Cortex of kidney (tissue), 1 donor: ENCODE measurements around the gene SCG5.
"Not testable (repeated sequence)": the region's sequence is repeated elsewhere in the genome, so short reads cannot be mapped to it uniquely, and the experiment has no call there.

Experiments
- DNase-seq: peaks from one replicate; lab custom pipeline; 2025; lab: John Stamatoyannopoulos, UW

The SCG5 gene, protein sequence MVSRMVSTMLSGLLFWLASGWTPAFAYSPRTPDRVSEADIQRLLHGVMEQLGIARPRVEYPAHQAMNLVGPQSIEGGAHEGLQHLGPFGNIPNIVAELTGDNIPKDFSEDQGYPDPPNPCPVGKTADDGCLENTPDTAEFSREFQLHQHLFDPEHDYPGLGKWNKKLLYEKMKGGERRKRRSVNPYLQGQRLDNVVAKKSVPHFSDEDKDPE

DNA sequence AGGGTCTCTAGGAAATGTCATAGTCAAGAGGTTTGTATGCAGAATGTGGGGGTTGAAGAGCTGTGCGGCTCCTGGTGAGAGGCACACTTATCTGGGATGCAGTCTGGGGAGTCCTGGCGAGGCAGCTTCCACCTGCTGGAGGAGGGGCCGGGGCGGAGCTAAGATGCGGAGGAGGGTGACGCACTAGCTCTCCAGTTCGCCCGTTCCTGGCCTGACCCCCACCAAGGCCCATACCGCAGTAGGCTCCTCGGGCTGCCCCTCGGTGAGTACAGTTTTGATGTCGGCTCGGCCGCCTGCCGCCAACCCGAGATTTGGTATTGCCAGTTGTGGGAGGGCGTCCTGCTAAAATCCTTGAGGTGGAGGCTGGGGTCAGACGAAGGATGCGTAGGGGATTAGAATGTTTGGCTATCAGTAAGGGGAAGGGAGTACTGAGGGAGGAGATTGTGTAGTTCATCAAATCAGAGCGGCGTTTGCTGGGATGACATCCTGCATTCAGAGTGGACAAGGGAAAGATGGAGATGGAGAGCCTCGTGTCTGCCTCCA, at the start of gene SCG5:
TSS of gene SCG5 (plus strand) at position 194 of the 543 bp plus-strand sequence. CDS start 1,883 bp downstream, outside the sequence.
- DNase-seq: no peak

DNA sequence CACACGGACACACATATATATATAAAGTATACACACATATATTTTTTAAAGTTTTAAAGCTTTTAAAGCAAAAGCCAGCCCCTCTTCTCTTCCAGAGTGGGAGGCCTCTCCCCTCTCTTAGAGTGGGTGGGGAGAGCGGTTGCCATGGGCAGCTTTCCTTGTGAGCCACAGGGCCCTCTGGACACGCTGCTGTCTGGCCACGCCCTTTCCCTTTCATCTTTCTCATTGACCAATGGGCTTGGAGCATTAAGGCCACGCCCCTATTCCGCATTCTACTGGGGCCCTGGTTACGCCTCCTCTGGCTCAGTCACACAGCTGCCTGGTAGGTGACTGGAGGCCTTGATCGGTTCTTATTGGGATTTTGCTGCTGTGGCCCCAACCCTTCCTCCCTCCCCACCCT, 48.4 kb upstream of the SCG5 start, which contains the start of gene GOLGA8N:
TSS of gene GOLGA8N (plus strand) at position 306 of the 400 bp plus-strand sequence.
- not testable (repeated sequence) for DNase-seq

DNA sequence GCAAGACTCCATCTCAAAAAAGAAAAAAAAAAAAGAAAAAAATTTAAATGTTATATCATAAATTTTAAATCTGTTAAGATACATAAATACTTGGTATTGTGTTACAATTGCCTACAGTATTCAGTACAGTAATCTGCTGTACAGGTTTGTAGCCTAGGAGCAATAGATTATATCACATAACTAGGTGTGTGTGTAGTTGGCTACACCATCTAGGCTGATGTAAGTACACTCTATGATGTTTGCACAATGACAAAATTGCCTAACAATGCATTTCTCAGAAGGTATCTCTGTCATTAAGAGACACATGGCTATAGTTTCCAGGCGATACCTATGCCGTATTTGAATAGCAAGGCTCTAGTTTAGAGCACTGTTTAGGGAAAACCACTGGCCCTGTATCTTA, 32.0 kb upstream of the SCG5 start:
- not testable (repeated sequence) for DNase-seq

DNA sequence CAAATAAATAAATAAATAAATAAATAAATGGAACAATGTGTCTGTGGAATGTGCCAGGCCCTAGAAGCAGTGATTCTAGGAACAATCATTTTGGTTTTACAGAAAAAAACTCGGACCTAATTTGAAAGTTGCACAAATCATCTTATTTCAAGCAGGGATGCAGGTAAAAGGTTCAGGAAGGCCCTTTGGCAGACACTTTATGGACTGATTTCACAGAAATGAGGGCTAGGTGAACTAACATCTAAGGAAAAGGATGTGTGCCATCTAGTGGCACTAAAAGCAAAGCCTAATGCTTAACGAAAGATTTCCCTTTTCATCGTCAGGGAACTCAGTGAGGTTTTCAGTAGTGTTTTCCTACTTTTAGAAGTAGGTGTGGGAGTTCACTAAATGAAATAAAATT, 30.8 kb upstream of the SCG5 start:
- DNase-seq: not testable (repeated sequence)

DNA sequence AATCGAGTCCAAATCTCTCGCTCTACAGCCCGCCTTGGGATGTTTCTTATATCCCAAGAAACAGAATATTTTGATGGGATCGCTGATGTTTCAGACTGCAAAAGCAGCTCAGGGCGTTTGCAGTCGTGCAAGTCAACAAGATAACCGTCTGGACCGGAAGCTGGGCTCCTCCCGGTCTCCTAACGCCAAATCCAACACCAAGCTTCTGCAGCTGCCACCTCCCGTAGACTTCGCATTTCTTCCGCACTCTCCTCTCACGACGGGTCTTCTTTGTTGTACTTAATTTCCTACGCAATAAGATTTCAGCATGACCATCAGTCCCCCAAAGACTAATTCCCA, 26.8 kb upstream of the SCG5 start:
- not testable (repeated sequence) for DNase-seq

DNA sequence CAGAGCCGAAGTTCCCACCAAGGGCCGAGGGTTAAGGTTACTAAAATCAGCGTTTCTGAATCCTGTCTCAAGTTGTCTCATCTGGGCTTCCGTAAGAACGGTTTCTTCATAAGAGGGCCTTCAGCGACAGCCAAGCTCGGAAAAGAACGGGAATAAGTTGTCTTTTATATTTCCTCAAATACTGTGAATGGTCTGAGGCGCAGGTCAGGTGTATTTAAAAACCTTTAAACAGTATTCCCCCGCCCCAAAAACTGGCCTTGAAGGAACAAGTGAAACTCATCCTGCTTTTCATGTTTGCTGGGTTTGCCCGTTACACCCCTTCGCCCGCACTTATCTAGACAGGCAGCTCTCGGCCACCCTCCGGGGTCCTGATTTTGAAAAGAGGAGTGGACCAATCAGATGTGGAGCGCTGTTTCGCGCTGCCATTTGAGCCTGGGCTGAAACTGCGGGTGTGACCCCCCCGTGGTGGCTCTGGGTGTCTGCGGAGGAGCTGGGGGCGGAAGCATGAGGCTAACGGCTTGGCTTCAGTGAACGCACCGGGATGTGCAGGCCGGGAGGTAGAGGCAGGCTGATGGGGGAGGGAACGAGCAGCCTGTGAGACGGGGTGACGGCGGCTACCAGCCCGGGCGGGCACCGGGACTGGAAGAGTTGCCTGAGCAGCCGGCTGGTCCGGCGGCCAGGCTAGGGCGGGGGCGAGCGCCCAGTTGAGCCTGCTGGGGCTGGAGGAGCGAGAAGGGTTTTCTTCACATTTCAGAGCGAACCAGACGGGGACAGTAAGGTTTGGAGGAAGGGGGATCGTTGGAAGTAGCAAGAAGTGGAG, 26.2 kb upstream of the SCG5 start, which contains the start of gene ARHGAP11A:
TSS of gene ARHGAP11A (plus strand) at position 454 of the 820 bp plus-strand sequence. CDS start 708 bp downstream, outside the sequence.
- not testable (repeated sequence) for DNase-seq

DNA sequence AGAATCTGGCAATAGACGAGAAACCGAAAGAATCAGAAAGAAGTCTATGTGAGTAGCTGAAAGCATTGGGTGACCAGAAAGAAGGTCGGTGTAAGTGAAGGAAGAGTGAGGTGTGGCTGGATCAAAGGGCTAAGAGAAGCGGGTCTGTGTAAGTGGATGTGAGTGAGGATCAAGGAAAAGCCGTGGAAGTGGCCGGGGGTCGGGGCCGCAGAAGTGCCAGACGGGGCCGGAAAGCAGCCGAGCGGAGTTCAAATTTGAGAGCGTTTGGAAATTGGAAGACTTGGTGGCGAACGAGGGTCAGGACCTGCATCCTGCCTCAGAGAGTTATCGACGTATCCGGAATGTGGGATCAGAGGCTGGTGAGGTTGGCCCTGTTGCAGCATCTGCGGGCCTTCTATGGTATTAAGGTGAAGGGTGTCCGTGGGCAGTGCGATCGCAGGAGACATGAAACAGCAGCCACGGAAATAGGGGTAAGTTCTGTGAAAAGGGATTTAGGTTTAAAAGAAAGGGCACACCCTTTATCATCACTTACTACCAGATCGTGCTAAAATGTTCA, 25.6 kb upstream of the SCG5 start:
- DNase-seq: not testable (repeated sequence)

DNA sequence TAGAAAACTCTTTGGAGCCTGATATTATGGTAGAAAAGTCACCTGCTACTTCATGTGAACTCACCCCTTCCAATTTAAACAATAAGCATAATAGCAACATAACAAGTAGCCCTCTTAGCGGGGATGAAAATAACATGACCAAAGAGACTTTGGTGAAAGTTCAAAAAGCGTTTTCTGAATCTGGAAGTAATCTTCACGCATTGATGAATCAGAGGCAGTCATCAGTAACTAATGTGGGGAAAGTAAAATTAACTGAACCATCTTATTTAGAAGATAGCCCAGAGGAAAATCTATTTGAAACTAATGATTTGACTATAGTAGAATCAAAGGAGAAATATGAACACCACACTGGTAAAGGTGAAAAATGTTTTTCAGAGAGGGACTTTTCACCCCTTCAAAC, 5.1 kb upstream of the SCG5 start:
- no peak for DNase-seq

DNA sequence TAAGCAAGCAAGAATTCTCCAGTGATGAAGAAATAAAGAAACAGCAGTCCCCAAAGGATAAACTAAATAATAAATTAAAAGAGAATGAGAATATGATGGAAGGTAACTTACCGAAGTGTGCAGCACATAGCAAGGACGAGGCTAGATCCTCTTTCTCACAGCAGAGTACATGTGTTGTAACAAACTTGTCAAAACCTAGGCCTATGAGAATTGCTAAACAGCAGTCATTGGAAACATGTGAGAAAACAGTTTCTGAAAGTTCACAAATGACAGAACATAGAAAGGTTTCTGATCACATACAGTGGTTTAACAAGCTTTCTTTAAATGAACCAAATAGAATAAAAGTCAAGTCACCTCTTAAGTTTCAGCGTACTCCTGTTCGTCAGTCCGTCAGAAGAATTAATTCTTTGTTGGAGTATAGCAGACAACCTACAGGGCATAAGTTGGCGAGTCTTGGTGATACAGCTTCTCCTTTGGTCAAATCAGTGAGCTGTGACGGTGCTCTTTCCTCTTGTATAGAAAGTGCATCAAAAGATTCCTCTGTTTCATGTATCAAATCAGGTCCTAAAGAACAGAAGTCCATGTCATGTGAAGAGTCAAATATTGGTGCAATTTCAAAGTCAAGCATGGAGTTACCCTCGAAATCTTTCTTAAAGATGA, 4.5 kb upstream of the SCG5 start:
- no peak for DNase-seq

DNA sequence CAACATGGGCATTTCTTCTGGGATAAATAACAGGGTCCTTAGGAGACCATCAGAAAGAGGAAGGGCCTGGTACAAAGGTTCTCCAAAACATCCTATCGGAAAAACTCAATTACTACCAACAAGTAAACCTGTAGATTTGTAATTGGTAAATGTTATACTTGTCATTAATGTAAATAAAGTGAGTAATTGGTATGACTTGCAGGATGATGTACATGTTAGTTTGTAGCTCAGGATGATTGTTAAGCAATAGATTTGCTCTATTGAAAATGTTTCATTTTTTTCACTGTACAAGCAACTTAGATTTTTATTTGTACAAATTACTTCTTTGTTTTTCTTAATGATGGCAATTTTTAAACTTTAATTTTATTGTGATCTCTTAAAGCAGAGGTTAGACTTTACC, 3.8 kb upstream of the SCG5 start:
- no peak for DNase-seq

DNA sequence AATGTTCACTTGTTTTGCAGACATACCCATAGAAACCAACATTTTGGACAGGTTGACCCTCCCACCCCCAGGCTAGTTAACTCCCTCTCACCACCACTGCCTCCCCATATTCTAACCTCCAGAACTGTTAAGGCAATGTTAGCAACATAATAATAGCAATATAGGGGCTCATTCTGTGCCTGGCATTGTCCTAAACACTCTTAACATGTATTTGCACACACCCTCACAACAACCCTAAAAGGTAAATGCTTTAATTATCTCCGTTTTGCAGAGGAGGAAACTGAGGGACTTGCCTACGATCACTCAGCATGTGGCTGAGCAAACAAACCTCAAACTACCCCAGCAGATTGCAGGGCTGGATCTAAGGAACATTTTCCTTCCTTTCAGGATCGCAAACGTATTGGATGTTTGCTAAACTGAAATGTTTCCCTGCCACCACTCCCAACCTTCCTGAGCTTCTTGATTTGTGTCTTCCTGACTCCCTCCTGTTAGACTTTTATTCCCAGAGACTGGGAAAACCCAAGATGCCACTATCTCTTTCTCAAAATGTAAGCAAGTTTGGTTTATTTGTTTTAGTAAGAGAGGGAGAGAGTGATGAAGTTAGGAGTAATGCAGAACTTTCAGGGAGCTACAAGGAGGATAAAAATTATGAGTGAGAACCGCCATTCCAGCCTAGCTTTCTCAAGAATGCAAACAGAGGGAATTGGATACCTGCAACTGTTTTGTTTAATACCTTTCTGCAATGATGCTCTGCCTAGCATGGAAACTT, 1.3 kb downstream of the SCG5 start:
- no peak for DNase-seq

DNA sequence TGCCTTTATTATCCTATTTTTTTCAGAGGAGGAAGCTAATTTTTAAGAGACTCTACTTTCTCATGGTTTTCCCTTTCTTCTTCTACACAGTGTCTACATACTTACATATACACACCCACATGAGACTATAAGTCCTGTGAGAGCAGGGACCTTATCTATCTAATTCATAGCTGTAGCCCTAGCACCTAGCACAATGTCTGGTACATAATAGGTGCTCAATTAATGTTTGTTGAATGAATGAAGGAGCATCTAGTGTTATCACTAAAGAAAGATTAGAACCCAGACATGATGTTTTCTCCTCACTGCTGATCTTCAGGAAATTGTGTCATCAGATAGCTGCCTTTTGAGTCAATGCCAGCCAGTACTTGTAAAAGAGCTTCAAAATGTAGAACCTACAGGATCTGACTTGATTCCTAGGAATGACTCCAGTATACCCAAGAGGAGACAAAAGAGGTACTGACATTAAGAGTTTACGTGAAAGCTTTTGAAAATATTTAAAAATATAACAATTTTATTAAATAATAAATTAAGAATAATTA, 2.5 kb downstream of the SCG5 start:
- no peak for DNase-seq

DNA sequence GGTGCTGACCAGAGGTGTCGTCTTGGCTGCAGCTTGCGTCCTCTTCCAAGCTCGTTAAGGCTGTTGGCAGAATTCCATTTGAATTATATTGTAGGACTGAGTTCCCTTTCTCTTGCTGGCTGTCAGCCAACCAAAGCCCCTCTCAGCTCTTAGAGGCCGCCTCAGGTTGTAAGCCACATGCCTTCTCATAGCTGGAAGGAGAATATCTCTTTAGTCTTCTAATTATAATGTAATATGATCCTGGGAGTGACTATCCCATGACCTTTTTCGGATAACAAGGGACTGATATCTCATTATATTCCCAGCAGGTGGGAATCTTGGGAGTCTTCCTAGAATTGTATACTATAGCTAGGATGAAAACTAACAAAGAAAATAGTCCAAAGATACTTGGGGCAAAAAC, 4.8 kb downstream of the SCG5 start:
- no peak for DNase-seq

DNA sequence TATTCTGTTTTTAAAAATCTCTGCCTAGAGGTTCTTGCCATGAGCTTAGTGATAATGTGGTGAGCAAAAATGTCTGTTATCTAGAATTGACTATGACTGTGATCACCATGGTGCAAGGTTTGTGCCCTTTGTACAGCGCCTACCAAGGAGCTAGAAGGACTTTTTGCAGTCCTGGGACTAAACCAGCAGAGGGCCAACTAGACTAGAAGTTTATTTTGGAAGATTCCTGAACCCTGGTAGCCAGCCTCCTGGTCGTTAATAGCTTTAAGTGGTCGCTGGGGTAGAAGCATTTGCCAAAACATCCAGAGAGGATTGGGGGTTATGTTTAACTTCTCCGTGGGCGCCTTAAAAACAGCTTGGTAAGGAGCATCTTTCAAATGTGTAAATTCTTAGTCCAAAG, 7.8 kb downstream of the SCG5 start:
- DNase-seq: no peak

DNA sequence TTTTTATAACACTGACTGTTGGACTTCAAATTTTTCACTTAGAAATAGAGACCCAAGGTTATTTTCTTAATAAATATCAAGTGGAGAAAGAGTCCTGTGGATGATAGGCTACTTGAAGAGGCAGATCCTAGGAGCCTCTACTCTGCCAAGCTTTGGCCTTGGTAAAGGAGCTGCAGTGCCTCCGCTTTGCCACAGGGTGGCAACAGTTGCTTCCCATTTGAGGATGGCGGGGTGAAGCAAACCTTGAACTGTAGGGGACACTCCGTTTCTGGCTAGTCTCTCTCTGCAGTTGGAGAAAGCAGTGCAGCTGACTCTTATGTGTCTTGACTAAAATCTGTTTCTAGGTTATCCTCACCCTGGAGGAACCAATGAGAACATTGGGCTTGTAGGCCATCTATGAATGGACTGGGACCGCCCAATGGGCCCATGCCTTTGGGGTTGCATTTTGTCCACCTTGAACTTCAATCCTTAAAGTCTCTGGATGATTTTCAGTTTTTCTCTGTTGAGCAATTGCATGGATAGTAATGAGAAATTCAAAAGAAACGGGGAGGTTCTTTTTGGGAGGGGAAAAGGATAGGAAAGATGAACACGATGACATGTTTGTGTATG, 9.8 kb downstream of the SCG5 start:
- no peak for DNase-seq

DNA sequence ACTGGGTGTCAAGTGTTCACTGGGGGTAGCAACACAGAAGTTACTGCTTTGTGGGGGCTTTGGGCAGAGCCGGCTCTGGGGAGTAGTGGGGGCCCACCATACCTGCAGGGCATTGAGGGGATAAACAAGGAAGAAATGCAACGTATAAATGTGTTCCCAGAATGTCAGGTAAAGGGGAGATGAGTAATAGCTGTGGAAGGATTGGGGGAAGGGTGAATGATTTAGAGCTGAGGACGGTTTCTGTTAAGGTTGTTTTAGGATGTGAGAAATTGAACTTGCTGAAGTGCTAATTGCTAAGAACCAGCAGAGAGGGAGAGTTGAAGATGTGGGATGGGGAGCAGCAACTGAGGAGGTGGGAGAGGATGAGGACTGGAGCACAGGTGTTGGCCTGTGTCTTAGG, 10.7 kb downstream of the SCG5 start:
- no peak for DNase-seq

DNA sequence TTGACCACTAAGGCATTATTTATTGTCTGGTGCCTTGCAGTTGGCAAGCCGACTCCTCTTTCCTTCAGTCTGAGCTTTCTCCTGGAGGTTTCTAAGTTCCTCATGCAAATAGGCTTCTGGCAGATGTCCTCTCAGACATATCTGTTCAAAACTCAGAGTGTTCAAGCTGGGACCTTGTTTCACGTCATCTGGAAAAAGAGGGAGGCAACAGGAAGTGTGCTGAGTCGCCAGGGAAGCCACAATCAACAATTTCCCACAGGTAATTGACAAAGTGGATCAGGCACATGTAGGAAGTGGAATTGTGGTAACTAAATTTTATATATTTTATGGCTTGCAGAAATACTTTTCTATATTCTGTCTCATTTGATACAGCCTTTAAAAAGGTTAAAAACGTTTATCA, 14.6 kb downstream of the SCG5 start:
- no peak for DNase-seq

DNA sequence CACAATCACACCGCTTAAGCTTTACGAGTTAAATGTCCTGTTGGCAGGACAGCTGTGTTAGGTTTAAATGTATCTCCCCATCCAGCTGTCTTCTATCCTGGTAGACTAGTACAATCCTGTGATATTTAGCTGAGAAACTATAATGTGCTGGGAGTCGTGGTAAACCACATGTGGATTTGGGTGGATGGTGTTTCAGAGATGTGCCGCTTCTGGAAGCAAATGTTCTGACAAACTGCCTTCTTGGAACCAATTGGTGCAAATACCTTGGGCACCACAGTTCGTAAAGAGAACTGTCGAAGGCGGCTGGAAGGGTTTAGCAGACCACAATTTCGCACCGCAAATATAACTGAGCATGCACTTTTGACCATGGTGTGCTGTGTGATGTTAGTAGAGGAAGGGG, 15.0 kb downstream of the SCG5 start:
- no peak for DNase-seq

DNA sequence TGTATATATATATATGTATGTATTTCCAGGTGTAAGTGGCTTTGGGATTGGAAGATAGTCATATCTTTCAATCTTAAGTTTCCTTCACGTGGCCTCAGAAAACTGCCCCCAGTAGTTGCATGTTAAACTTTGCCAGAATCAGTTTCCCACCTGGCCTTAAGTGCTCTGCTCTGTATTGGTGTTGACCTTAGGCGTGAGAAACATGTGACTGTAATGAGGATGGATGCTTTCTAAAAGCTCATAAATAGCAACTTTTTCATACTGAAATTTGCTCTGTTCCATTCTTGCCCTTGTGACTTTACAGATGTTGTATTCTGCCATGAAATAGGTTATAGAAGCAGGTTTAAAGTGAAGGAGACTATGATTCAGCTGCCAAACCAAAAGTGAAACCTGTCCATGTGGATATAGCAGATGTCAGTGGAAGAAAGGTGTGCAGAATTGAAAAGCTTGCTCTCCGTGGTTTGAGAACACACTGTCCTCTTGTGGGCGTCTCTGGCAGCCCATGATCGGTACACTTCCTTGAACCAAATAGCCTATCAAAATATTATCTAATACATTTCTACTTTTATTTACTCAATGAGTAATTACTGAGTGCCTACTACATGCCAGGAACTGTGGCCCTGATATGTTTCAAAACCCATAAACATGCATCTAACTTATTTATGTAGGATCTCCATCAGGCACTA, 15.8 kb downstream of the SCG5 start:
- DNase-seq: no peak

DNA sequence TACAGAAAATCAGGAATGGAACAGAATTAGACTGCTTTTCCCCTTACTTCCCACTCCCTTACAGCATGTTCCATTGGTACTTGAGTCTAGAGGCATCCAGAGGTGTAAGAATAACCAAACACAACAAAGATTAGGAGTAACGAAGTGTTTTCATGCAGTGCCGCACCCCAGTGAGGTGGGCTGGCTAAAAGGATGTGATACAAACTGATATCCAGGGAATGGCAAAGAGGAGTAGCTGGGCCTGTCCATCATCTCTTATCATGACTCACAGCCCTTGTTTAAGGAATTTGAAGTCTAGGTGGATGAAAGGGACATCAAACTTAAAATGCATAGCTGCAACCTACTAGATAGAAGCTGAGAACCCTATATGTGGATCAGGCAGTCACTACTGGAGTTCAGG, 16.4 kb downstream of the SCG5 start:
- DNase-seq: no peak
